GM18507 (cell line): ENCODE results near the gene HES6.

Experiments
- DNase-seq: peaks from one replicate; pipeline ENCODE4 v3.0.0; 2011; ENCODE audit warnings: low read depth; ENCODE audit not compliant: insufficient read length; ENCODE audit errors: extremely low spot score
- FAIRE-seq: peaks from 2 replicates; lab custom pipeline; 2011; peaks lifted over from hg19 to GRCh38; lab: Jason Lieb, UNC

HES6 gene

GRCh38 chr2:238238766-238239542 lies 884 bp downstream of the HES6 start:
- no peak for FAIRE-seq
- no peak for DNase-seq

DNA sequence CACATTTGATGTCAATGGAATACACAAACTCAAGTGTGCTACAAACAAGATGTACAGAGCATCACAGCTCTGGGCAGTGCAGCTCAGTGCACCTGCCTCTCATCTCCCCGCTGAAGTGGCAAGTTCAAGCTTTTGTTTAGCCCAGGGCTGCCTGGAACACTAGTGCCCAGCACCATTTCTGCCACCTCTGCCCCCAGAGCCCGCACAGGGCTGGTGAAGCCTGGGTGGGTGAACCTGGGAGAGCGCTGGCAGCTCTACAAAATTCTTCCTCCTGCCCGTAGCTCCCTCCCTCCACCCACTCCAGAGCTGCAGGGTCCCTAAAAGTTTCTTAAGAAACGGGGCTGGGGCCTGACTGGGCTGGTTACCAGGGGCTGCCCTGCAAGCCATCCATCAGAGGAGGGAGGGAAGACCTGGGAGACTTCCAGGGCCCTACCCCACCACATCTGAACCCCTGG lies 1.5 kb downstream of the HES6 start:
- FAIRE-seq (no peak), DNase-seq (no peak)

DNA sequence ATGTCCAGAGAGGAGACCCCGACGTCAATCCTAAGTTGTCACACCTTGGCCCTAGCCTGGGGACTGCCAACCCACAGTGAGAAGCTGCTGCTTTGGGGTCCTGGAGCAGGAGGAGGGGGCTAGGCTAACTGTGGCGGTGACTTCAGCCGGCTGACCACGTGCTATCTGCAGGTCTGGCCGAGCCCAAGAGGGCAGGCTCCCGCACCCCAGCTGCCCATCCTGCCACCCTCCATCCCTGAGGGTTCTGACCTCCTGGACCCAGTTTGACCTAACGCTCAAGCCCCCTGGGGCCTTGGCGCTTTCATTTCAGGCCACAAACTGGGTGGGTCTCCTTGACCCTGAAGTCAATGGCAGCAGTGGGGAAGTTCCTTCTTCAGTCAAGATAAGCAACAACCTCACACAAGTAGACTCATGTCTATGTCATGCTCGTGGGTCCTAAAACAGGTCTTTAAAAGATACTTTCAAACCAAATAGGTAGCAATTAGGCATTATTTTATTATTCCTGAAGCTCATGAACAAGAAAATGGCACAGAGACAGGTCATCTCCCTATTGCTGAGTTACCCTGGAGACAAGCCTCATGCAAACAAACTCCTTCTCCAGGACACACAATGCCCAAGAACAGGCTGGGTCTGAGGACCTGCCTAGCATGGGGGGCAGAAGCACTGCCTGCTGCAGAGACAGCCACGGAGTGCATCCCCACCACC lies 2.3 kb downstream of the HES6 start:
- no peak for FAIRE-seq
- no peak for DNase-seq

GRCh38 chr2:238236571-238236970 lies 3.3 kb downstream of the HES6 start:
- DNase-seq (no peak), FAIRE-seq (no peak)

- DNase-seq (no peak), FAIRE-seq (no peak)
These were observed 4.0 kb downstream of the HES6 start for GRCh38 chr2:238235856-238236255.

DNA sequence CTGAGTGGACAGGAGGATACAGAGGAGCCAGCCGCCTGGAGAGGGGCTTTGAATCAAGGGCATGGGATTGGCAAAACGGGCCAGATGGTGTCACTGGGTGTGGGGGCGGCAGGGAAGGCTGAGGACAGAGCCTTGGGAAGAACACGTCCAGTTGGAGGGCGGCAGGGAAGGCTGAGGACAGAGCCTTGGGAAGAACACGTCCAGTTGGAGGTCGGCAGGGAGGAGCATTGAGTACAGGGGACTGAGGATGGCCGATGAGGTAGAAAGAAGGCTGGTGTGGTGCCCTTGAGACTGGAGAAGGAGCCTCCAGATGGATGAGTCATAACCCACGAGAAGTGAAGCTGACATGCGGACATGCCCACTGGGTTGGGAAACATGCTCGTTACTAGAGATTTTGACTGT lies 4.5 kb downstream of the HES6 start:
- FAIRE-seq = no peak

DNA sequence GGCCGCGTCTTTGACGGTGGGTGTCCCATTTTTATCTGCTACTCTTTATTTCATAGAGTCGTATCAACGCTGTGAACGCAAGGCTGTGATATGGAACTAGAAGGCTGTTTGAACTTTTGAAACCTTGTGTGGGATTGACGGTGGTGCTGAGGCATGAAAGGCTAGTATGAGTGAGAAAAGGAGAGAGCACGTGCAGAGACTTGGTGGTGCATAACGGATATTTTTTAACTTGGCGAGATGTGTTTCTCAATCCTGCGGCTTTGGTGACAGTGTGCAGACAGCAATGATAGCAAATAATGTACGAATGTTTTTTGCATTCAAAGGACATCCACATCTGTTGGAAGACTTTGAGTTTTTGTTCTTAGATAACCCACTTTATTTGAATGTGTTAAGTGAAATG lies 6.2 kb downstream of the HES6 start:
- no peak for FAIRE-seq
- DNase-seq = no peak

More for the DNA sequence above, 4.5 kb downstream of the HES6 start:
- no peak for DNase-seq

GRCh38 chr2:238231809-238232208 lies 8.0 kb downstream of the HES6 start:
- no peak for FAIRE-seq
- DNase-seq = no peak

GRCh38 chr2:238231251-238231793 lies 8.5 kb downstream of the HES6 start:
- FAIRE-seq = peak; percentile 81
- DNase-seq = no peak

GRCh38 chr2:238230699-238231098 lies 9.1 kb downstream of the HES6 start:
- DNase-seq (no peak), FAIRE-seq (no peak)

- no peak for FAIRE-seq
- no peak for DNase-seq
These were observed 11.1 kb downstream of the HES6 start for GRCh38 chr2:238228700-238229099.

GRCh38 chr2:238227587-238228032 lies 12.2 kb downstream of the HES6 start:
- no peak for DNase-seq
- FAIRE-seq = no peak

DNA sequence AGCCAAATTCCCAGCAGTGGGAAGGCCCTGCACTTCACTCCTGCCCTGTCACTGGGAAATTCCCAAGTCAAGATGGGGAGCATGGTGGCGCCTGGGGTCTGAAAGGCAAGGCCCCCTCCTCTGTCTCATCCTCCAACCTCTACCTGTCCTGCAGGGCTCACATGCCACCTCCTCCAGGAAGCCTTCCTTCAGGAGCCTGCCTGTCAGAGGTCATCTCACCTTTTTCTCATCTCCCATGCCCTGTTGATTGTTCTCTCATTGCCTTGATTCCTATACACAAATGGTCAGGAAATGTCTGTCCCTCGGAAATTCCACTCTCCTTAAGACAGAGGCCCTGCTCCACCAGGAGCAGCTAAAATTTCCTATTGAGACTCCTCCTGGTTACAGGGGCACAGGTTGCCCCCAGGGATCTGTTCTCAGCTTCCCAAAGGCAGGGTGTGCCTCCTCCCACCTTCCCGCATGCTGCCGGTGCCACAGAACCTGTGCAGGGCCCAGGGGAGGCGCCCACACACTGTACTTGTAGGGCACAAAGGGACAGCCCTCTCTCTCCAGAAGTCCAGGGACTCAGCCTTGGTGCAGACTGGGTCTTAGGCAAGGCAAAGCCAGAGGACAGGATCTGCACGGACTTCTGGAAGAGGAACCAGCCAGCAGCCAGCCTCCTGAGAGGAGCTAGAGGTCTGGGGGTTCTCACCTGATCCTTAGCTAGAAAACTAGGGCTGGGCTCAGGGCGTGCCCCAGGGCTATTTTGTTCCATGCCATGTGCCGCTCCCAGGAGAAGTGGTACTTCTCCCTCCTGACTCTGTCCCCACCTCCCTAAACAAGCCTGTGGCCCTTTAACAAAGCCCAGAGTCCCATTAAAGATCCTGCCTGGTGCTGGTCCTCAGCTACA lies 12.9 kb downstream of the HES6 start:
- no peak for FAIRE-seq
- DNase-seq = no peak

GRCh38 chr2:238225911-238226697 lies 13.7 kb downstream of the HES6 start:
- FAIRE-seq (no peak), DNase-seq (no peak)

- FAIRE-seq (no peak), DNase-seq (no peak)
These were observed 14.7 kb downstream of the HES6 start for GRCh38 chr2:238225121-238225520.

- FAIRE-seq (no peak), DNase-seq (no peak)
These were observed 15.3 kb downstream of the HES6 start for GRCh38 chr2:238224356-238225035.

GRCh38 chr2:238220892-238221521 lies 18.8 kb downstream of the HES6 start:
- DNase-seq = no peak
- no peak for FAIRE-seq

- DNase-seq = no peak
- no peak for FAIRE-seq
These were observed 19.5 kb downstream of the HES6 start for GRCh38 chr2:238220274-238220891.
